ENCODE results near the gene CEACAM21.

GRCh38 chr19:41612483-41612882 is 36.5 kb downstream of the CEACAM21 start:
- TF ChIP-seq, protein P1, sequence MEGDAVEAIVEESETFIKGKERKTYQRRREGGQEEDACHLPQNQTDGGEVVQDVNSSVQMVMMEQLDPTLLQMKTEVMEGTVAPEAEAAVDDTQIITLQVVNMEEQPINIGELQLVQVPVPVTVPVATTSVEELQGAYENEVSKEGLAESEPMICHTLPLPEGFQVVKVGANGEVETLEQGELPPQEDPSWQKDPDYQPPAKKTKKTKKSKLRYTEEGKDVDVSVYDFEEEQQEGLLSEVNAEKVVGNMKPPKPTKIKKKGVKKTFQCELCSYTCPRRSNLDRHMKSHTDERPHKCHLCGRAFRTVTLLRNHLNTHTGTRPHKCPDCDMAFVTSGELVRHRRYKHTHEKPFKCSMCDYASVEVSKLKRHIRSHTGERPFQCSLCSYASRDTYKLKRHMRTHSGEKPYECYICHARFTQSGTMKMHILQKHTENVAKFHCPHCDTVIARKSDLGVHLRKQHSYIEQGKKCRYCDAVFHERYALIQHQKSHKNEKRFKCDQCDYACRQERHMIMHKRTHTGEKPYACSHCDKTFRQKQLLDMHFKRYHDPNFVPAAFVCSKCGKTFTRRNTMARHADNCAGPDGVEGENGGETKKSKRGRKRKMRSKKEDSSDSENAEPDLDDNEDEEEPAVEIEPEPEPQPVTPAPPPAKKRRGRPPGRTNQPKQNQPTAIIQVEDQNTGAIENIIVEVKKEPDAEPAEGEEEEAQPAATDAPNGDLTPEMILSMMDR (conservative IDR thresholded peaks at IDR 0.05; ENCODE audit: low read length), result no peak
- TF ChIP-seq EZH2phosphoT487 (IDR thresholded peaks at IDR 0.05; ENCODE audit: borderline replicate concordance, low read depth, low read length), result no peak

Measured in OCI-LY7 (cell line).